ENCODE results near the gene SLC22A13. TPM values are rescaled to one million over a fixed set of nuclear protein-coding genes. Genes with fewer than 3 reads are reported as not detected.

The SLC22A13 gene
- total and polyA plus RNA-seq, 5 donors from 2014 or later = 0.22 to 0.76 (median 0.40) TPM; not detected in 2

GRCh38 chr3:38274864-38275649, 9.4 kb downstream of the SLC22A13 start:
- Mint-ChIP-seq H3K27ac (no peak overlapping the region), H3K9me3 (peaks cover 0 to 3% (median 0%) of the 10 kb centered on the region in 7 donors), H3K36me3 (peaks cover 18% of the 10 kb centered on the region), H3K27me3 (no peaks in the 10 kb centered on the region), H3K4me3 (no peak overlapping the region), H3K4me1 (no peaks in the 10 kb centered on the region)
- DNase-seq (no peak), ATAC-seq (ENCODE audit: low read depth in 2 of 2) (no peak)
- Histone ChIP-seq H3K4me3 (ENCODE audit: low read depth, low read length) (no peak overlapping the region), H3K36me3 (ENCODE audit: control insufficient read depth, insufficient read depth, low read length) (no peaks in the 10 kb centered on the region), H3K27ac (ENCODE audit: insufficient read depth, low read length, poor library complexity, severe bottlenecking) (no peak overlapping the region), H3K9me3 (ENCODE audit: control insufficient read depth in 2 of 2, low read length in 2 of 2) (no peaks in the 10 kb centered on the region), H3K4me1 (ENCODE audit: control insufficient read depth, insufficient read depth, low read length, poor library complexity, severe bottlenecking) (no peaks in the 10 kb centered on the region), H3K27me3 (ENCODE audit: control insufficient read depth, insufficient read depth, low read length) (no peaks in the 10 kb centered on the region)

- H3K4me1 ChIP-seq (ENCODE audit: control insufficient read depth, insufficient read depth, low read length, poor library complexity, severe bottlenecking) = no peaks in the 10 kb centered on the region
- no peak overlapping the region for H3K4me3 ChIP-seq (ENCODE audit: low read depth, low read length)
- no peak for ATAC-seq (ENCODE audit: low read depth in 2 of 2)
- Mint-ChIP-seq H3K9me3 (peaks cover 0 to 3% (median 0%) of the 10 kb centered on the region in 7 donors), H3K4me3 (no peak overlapping the region), H3K27ac (peak overlapping the region in 1 of 3 donors; percentile 38), H3K36me3 (peaks cover 14% of the 10 kb centered on the region), H3K27me3 (no peaks in the 10 kb centered on the region), H3K4me1 (no peaks in the 10 kb centered on the region)
- no peaks in the 10 kb centered on the region for H3K9me3 ChIP-seq (ENCODE audit: control insufficient read depth in 2 of 2, low read length in 2 of 2)
- no peaks in the 10 kb centered on the region for H3K36me3 ChIP-seq (ENCODE audit: control insufficient read depth, insufficient read depth, low read length)
- H3K27ac ChIP-seq (ENCODE audit: insufficient read depth, low read length, poor library complexity, severe bottlenecking) = no peak overlapping the region
- DNase-seq = no peak
- H3K27me3 ChIP-seq (ENCODE audit: control insufficient read depth, insufficient read depth, low read length) = no peaks in the 10 kb centered on the region
Measured at GRCh38 chr3:38275658-38276057, 10.0 kb downstream of the SLC22A13 start.

- Histone ChIP-seq H3K4me1 (ENCODE audit: control insufficient read depth, insufficient read depth, low read length, poor library complexity, severe bottlenecking) (no peaks in the 10 kb centered on the region), H3K27me3 (ENCODE audit: control insufficient read depth, insufficient read depth, low read length) (no peaks in the 10 kb centered on the region), H3K36me3 (ENCODE audit: control insufficient read depth, insufficient read depth, low read length) (no peaks in the 10 kb centered on the region), H3K27ac (ENCODE audit: insufficient read depth, low read length, poor library complexity, severe bottlenecking) (no peak overlapping the region), H3K4me3 (ENCODE audit: low read depth, low read length) (no peak overlapping the region), H3K9me3 (ENCODE audit: control insufficient read depth in 2 of 2, low read length in 2 of 2) (no peaks in the 10 kb centered on the region)
- peaks cover 11% of the 10 kb centered on the region for H3K36me3 Mint-ChIP-seq
- DNase-seq = no peak
- H3K27ac Mint-ChIP-seq = peak overlapping the region in 1 of 3 donors; percentile 38
- H3K4me1 Mint-ChIP-seq = no peaks in the 10 kb centered on the region
- ATAC-seq (ENCODE audit: low read depth in 2 of 2) = no peak
- no peak overlapping the region for H3K4me3 Mint-ChIP-seq
- H3K9me3 Mint-ChIP-seq = peaks cover 0 to 1% (median 0%) of the 10 kb centered on the region in 7 donors
- H3K27me3 Mint-ChIP-seq = no peaks in the 10 kb centered on the region
Measured at GRCh38 chr3:38276081-38276916, 10.7 kb downstream of the SLC22A13 start.

- Histone ChIP-seq H3K4me3 (ENCODE audit: low read depth, low read length) (no peak overlapping the region), H3K9me3 (ENCODE audit: control insufficient read depth in 2 of 2, low read length in 2 of 2) (no peaks in the 10 kb centered on the region), H3K27ac (ENCODE audit: insufficient read depth, low read length, poor library complexity, severe bottlenecking) (no peak overlapping the region), H3K27me3 (ENCODE audit: control insufficient read depth, insufficient read depth, low read length) (no peaks in the 10 kb centered on the region), H3K36me3 (ENCODE audit: control insufficient read depth, insufficient read depth, low read length) (no peaks in the 10 kb centered on the region), H3K4me1 (ENCODE audit: control insufficient read depth, insufficient read depth, low read length, poor library complexity, severe bottlenecking) (no peaks in the 10 kb centered on the region)
- H3K9me3 Mint-ChIP-seq = peaks cover 0 to 1% (median 0%) of the 10 kb centered on the region in 7 donors
- DNase-seq = no peak
- no peak for ATAC-seq (ENCODE audit: low read depth in 2 of 2)
- H3K4me3 Mint-ChIP-seq = no peak overlapping the region
- peak overlapping the region in 1 of 3 donors; percentile 65 for H3K27ac Mint-ChIP-seq
- H3K4me1 Mint-ChIP-seq = no peaks in the 10 kb centered on the region
- no peaks in the 10 kb centered on the region for H3K27me3 Mint-ChIP-seq
- peaks cover 11% of the 10 kb centered on the region for H3K36me3 Mint-ChIP-seq
Measured at GRCh38 chr3:38276917-38277630, 11.5 kb downstream of the SLC22A13 start.

GRCh38 chr3:38278841-38279240, 13.2 kb downstream of the SLC22A13 start:
- DNase-seq = no peak
- no peaks in the 10 kb centered on the region for H3K27me3 ChIP-seq (ENCODE audit: control insufficient read depth, insufficient read depth, low read length)
- no peaks in the 10 kb centered on the region for H3K9me3 ChIP-seq (ENCODE audit: control insufficient read depth in 2 of 2, low read length in 2 of 2)
- H3K4me3 Mint-ChIP-seq = no peak overlapping the region
- ATAC-seq (ENCODE audit: low read depth in 2 of 2) = no peak
- no peaks in the 10 kb centered on the region for H3K4me1 Mint-ChIP-seq
- no peaks in the 10 kb centered on the region for H3K9me3 Mint-ChIP-seq
- H3K27ac Mint-ChIP-seq = no peak overlapping the region
- H3K27ac ChIP-seq (ENCODE audit: insufficient read depth, low read length, poor library complexity, severe bottlenecking) = no peak overlapping the region
- H3K27me3 Mint-ChIP-seq = no peaks in the 10 kb centered on the region
- H3K36me3 ChIP-seq (ENCODE audit: control insufficient read depth, insufficient read depth, low read length) = no peaks in the 10 kb centered on the region
- peaks cover 11% of the 10 kb centered on the region for H3K36me3 Mint-ChIP-seq
- H3K4me3 ChIP-seq (ENCODE audit: low read depth, low read length) = no peak overlapping the region
- H3K4me1 ChIP-seq (ENCODE audit: control insufficient read depth, insufficient read depth, low read length, poor library complexity, severe bottlenecking) = no peaks in the 10 kb centered on the region

GRCh38 chr3:38281895-38282686, 16.5 kb downstream of the SLC22A13 start, which contains the start of gene SLC22A14:
Gene SLC22A14 (plus strand): TSS chr3:38282294. CDS start chr3:38306027, 23,733 bp downstream.
- ATAC-seq (ENCODE audit: low read depth in 2 of 2) = no peak
- Mint-ChIP-seq H3K27me3 (peaks cover 4% of the 10 kb centered on the region), H3K4me3 (no peak within 1 kb of the TSS), H3K9me3 (no peaks in the 10 kb centered on the region), H3K27ac (no peak within 1 kb of the TSS), H3K36me3 (peaks cover 8% of the 10 kb centered on the region), H3K4me1 (no peaks in the 10 kb centered on the region)
- Histone ChIP-seq H3K4me3 (ENCODE audit: low read depth, low read length) (no peak within 1 kb of the TSS), H3K4me1 (ENCODE audit: control insufficient read depth, insufficient read depth, low read length, poor library complexity, severe bottlenecking) (no peaks in the 10 kb centered on the region), H3K9me3 (ENCODE audit: control insufficient read depth in 2 of 2, low read length in 2 of 2) (no peaks in the 10 kb centered on the region), H3K27ac (ENCODE audit: insufficient read depth, low read length, poor library complexity, severe bottlenecking) (no peak within 1 kb of the TSS), H3K36me3 (ENCODE audit: control insufficient read depth, insufficient read depth, low read length) (no peaks in the 10 kb centered on the region), H3K27me3 (ENCODE audit: control insufficient read depth, insufficient read depth, low read length) (no peaks in the 10 kb centered on the region)
- DNase-seq = no peak
